Measurements from ENCODE around the gene ECM2.

ECM2 gene

GRCh38 chr9:92522983-92523970 is 12.5 kb downstream of the ECM2 start:
- Mint-ChIP-seq H3K9me3 (no peaks in the 10 kb centered on the region), H3K4me1 (no peaks in the 10 kb centered on the region), H3K36me3 (ENCODE audit: insufficient read depth) (no peaks in the 10 kb centered on the region), H3K27me3 (no peaks in the 10 kb centered on the region), H3K4me3 (no peak overlapping the region), H3K27ac (ENCODE audit: low read depth) (no peak overlapping the region)
- DNase-seq (ENCODE audit: low spot score in 2 of 2): no peak
- no peak for ATAC-seq (replicated peaks; ENCODE audit: extremely low read depth, poor library complexity, severe bottlenecking)

GRCh38 chr9:92520837-92521236 is 15.0 kb downstream of the ECM2 start:
- no peak overlapping the region for H3K4me3 Mint-ChIP-seq
- ATAC-seq (replicated peaks; ENCODE audit: extremely low read depth, poor library complexity, severe bottlenecking): no peak
- H3K27ac Mint-ChIP-seq (ENCODE audit: low read depth): no peak overlapping the region
- no peaks in the 10 kb centered on the region for H3K36me3 Mint-ChIP-seq (ENCODE audit: insufficient read depth)
- no peaks in the 10 kb centered on the region for H3K9me3 Mint-ChIP-seq
- DNase-seq (ENCODE audit: low spot score in 2 of 2): no peak
- H3K27me3 Mint-ChIP-seq: no peaks in the 10 kb centered on the region
- H3K4me1 Mint-ChIP-seq: no peaks in the 10 kb centered on the region

- DNase-seq (ENCODE audit: low spot score in 2 of 2) (no peak), ATAC-seq (replicated peaks; ENCODE audit: extremely low read depth, poor library complexity, severe bottlenecking) (no peak)
- Mint-ChIP-seq H3K4me1 (no peaks in the 10 kb centered on the region), H3K9me3 (no peaks in the 10 kb centered on the region), H3K36me3 (ENCODE audit: insufficient read depth) (no peaks in the 10 kb centered on the region), H3K27ac (ENCODE audit: low read depth) (no peak overlapping the region), H3K27me3 (no peaks in the 10 kb centered on the region), H3K4me3 (no peak overlapping the region)
Observed at GRCh38 chr9:92518199-92518598, 17.6 kb downstream of the ECM2 start.

GRCh38 chr9:92517046-92517445 is 18.7 kb downstream of the ECM2 start:
- no peaks in the 10 kb centered on the region for H3K27me3 Mint-ChIP-seq
- no peaks in the 10 kb centered on the region for H3K9me3 Mint-ChIP-seq
- no peaks in the 10 kb centered on the region for H3K36me3 Mint-ChIP-seq (ENCODE audit: insufficient read depth)
- no peaks in the 10 kb centered on the region for H3K4me1 Mint-ChIP-seq
- ATAC-seq (replicated peaks; ENCODE audit: extremely low read depth, poor library complexity, severe bottlenecking) (no peak), DNase-seq (ENCODE audit: low spot score in 2 of 2) (no peak)
- H3K27ac Mint-ChIP-seq (ENCODE audit: low read depth): no peak overlapping the region
- H3K4me3 Mint-ChIP-seq: no peak overlapping the region

GRCh38 chr9:92516521-92516920 is 19.3 kb downstream of the ECM2 start:
- no peak for ATAC-seq (replicated peaks; ENCODE audit: extremely low read depth, poor library complexity, severe bottlenecking)

GRCh38 chr9:92514635-92515034 is 21.2 kb downstream of the ECM2 start:
- no peak overlapping the region for H3K4me3 Mint-ChIP-seq
- no peaks in the 10 kb centered on the region for H3K36me3 Mint-ChIP-seq (ENCODE audit: insufficient read depth)
- no peaks in the 10 kb centered on the region for H3K27me3 Mint-ChIP-seq
- DNase-seq (ENCODE audit: low spot score in 2 of 2) (no peak), ATAC-seq (replicated peaks; ENCODE audit: extremely low read depth, poor library complexity, severe bottlenecking) (no peak)
- H3K27ac Mint-ChIP-seq (ENCODE audit: low read depth): no peak overlapping the region
- H3K4me1 Mint-ChIP-seq: no peaks in the 10 kb centered on the region
- no peaks in the 10 kb centered on the region for H3K9me3 Mint-ChIP-seq

More at GRCh38 chr9:92516521-92516920, 19.3 kb downstream of the ECM2 start:
- H3K27ac Mint-ChIP-seq (ENCODE audit: low read depth): no peak overlapping the region
- H3K4me3 Mint-ChIP-seq: no peak overlapping the region
- DNase-seq (ENCODE audit: low spot score in 2 of 2): no peak
- H3K4me1 Mint-ChIP-seq: no peaks in the 10 kb centered on the region
- no peaks in the 10 kb centered on the region for H3K36me3 Mint-ChIP-seq (ENCODE audit: insufficient read depth)
- no peaks in the 10 kb centered on the region for H3K9me3 Mint-ChIP-seq
- no peaks in the 10 kb centered on the region for H3K27me3 Mint-ChIP-seq

GRCh38 chr9:92513349-92513748 is 22.4 kb downstream of the ECM2 start:
- Mint-ChIP-seq H3K27ac (ENCODE audit: low read depth) (no peak overlapping the region), H3K4me3 (no peak overlapping the region), H3K36me3 (ENCODE audit: insufficient read depth) (no peaks in the 10 kb centered on the region), H3K9me3 (no peaks in the 10 kb centered on the region), H3K27me3 (no peaks in the 10 kb centered on the region), H3K4me1 (no peaks in the 10 kb centered on the region)
- no peak for DNase-seq (ENCODE audit: low spot score in 2 of 2)
- ATAC-seq (replicated peaks; ENCODE audit: extremely low read depth, poor library complexity, severe bottlenecking): no peak

GRCh38 chr9:92512622-92513021 is 23.2 kb downstream of the ECM2 start:
- H3K27me3 Mint-ChIP-seq: no peaks in the 10 kb centered on the region
- H3K9me3 Mint-ChIP-seq: no peaks in the 10 kb centered on the region
- H3K27ac Mint-ChIP-seq (ENCODE audit: low read depth): peak overlapping the region; percentile 44
- H3K36me3 Mint-ChIP-seq (ENCODE audit: insufficient read depth): no peaks in the 10 kb centered on the region
- no peak for ATAC-seq (replicated peaks; ENCODE audit: extremely low read depth, poor library complexity, severe bottlenecking)
- no peaks in the 10 kb centered on the region for H3K4me1 Mint-ChIP-seq
- H3K4me3 Mint-ChIP-seq: no peak overlapping the region
- no peak for DNase-seq (ENCODE audit: low spot score in 2 of 2)

GRCh38 chr9:92510747-92511146 is 25.0 kb downstream of the ECM2 start:
- H3K27ac Mint-ChIP-seq (ENCODE audit: low read depth): no peak overlapping the region
- no peaks in the 10 kb centered on the region for H3K36me3 Mint-ChIP-seq (ENCODE audit: insufficient read depth)
- DNase-seq (ENCODE audit: low spot score in 2 of 2) (no peak), ATAC-seq (replicated peaks; ENCODE audit: extremely low read depth, poor library complexity, severe bottlenecking) (no peak)
- no peaks in the 10 kb centered on the region for H3K27me3 Mint-ChIP-seq
- H3K4me1 Mint-ChIP-seq: peaks cover 7% of the 10 kb centered on the region
- no peak overlapping the region for H3K4me3 Mint-ChIP-seq
- H3K9me3 Mint-ChIP-seq: no peaks in the 10 kb centered on the region

- H3K27me3 Mint-ChIP-seq: no peaks in the 10 kb centered on the region
- DNase-seq (ENCODE audit: low spot score in 2 of 2): no peak
Observed at GRCh38 chr9:92509050-92509449, 26.7 kb downstream of the ECM2 start.

GRCh38 chr9:92508018-92508820 is 27.6 kb downstream of the ECM2 start:
- Mint-ChIP-seq H3K36me3 (ENCODE audit: insufficient read depth) (no peaks in the 10 kb centered on the region), H3K27me3 (no peaks in the 10 kb centered on the region), H3K9me3 (no peaks in the 10 kb centered on the region), H3K4me3 (no peak overlapping the region), H3K4me1 (peaks cover 7% of the 10 kb centered on the region), H3K27ac (ENCODE audit: low read depth) (no peak overlapping the region)
- DNase-seq (ENCODE audit: low spot score in 2 of 2) (no peak), ATAC-seq (replicated peaks; ENCODE audit: extremely low read depth, poor library complexity, severe bottlenecking) (no peak)

More at GRCh38 chr9:92509050-92509449, 26.7 kb downstream of the ECM2 start:
- H3K36me3 Mint-ChIP-seq (ENCODE audit: insufficient read depth): no peaks in the 10 kb centered on the region
- ATAC-seq (replicated peaks; ENCODE audit: extremely low read depth, poor library complexity, severe bottlenecking): no peak
- no peaks in the 10 kb centered on the region for H3K9me3 Mint-ChIP-seq
- H3K27ac Mint-ChIP-seq (ENCODE audit: low read depth): no peak overlapping the region
- peaks cover 7% of the 10 kb centered on the region for H3K4me1 Mint-ChIP-seq
- no peak overlapping the region for H3K4me3 Mint-ChIP-seq

GRCh38 chr9:92507496-92507895 is 28.3 kb downstream of the ECM2 start:
- H3K9me3 Mint-ChIP-seq: no peaks in the 10 kb centered on the region
- H3K4me1 Mint-ChIP-seq: peaks cover 7% of the 10 kb centered on the region
- H3K36me3 Mint-ChIP-seq (ENCODE audit: insufficient read depth): no peaks in the 10 kb centered on the region
- DNase-seq (ENCODE audit: low spot score in 2 of 2) (no peak), ATAC-seq (replicated peaks; ENCODE audit: extremely low read depth, poor library complexity, severe bottlenecking) (no peak)
- H3K4me3 Mint-ChIP-seq: no peak overlapping the region
- H3K27ac Mint-ChIP-seq (ENCODE audit: low read depth): no peak overlapping the region
- no peaks in the 10 kb centered on the region for H3K27me3 Mint-ChIP-seq

GRCh38 chr9:92507005-92507404 is 28.8 kb downstream of the ECM2 start:
- DNase-seq (ENCODE audit: low spot score in 2 of 2) (no peak), ATAC-seq (replicated peaks; ENCODE audit: extremely low read depth, poor library complexity, severe bottlenecking) (no peak)
- Mint-ChIP-seq H3K9me3 (no peaks in the 10 kb centered on the region), H3K27ac (ENCODE audit: low read depth) (no peak overlapping the region), H3K4me3 (no peak overlapping the region), H3K4me1 (peaks cover 7% of the 10 kb centered on the region), H3K36me3 (ENCODE audit: insufficient read depth) (no peaks in the 10 kb centered on the region), H3K27me3 (no peaks in the 10 kb centered on the region)

All from central memory CD8-positive, alpha-beta T cell (primary cell).